Progenitor cell of endocrine pancreas (in vitro differentiated cells): ENCODE results near the gene DCUN1D2. TPM values are rescaled to one million over a fixed set of nuclear protein-coding genes. Genes with fewer than 3 reads are reported as not detected.

Experiments used
- DNase-seq: peaks from one replicate; pipeline ENCODE4 v3.0.0; 2021; ENCODE audit warnings: low spot score; ENCODE audit not compliant: unreplicated experiment
- H3K27ac Mint-ChIP-seq: 2 replicates; pipeline ENCODE4 v1.8.0; 2021; ENCODE audit warnings: mild to moderate bottlenecking, moderate library complexity, mixed read lengths
- H3K27me3 Mint-ChIP-seq: 2 replicates; pipeline ENCODE4 v1.8.0; 2021; ENCODE audit warnings: mixed read lengths
- H3K36me3 Mint-ChIP-seq: 2 replicates; pipeline ENCODE4 v1.8.0; 2022; ENCODE audit warnings: mixed read lengths; ENCODE audit not compliant: insufficient read depth
- H3K4me1 Mint-ChIP-seq: 2 replicates; pipeline ENCODE4 v1.8.0; 2021; ENCODE audit warnings: low read depth, mixed read lengths
- H3K4me3 Mint-ChIP-seq: 2 replicates; pipeline ENCODE4 v1.8.0; 2021; ENCODE audit warnings: low read depth, mild to moderate bottlenecking, moderate library complexity, mixed read lengths
- H3K9me3 Mint-ChIP-seq: 2 replicates; pipeline ENCODE4 v1.8.0; 2021; ENCODE audit warnings: low read depth, mixed read lengths
- CTCF ChIP-seq: fragments of 200-600 bp; sonication (generic); IDR thresholded peaks from one replicate; pipeline ENCODE4 v1.5.0; 2021; ENCODE audit warnings: antibody characterized with exemption, mild to moderate bottlenecking; ENCODE audit not compliant: unreplicated experiment
- total RNA-seq: library from RNA; stranded (reverse); gene quantifications from 2 replicates; pipeline ENCODE4 v1.2.1, GENCODE V29; 2021

DCUN1D2 gene
- total RNA-seq, 1 donor from 2014 or later, result 51.2 TPM

GRCh38 chr13:113500530-113501265 lies 10.2 kb upstream of the DCUN1D2 start:
- Mint-ChIP-seq H3K4me3 (no peak overlapping the region), H3K27ac (no peak overlapping the region), H3K27me3 (no peaks in the 10 kb centered on the region), H3K36me3 (peaks cover 25% of the 10 kb centered on the region), H3K9me3 (no peaks in the 10 kb centered on the region), H3K4me1 (peaks cover 2% of the 10 kb centered on the region)
- DNase-seq, result no peak
- TF ChIP-seq CTCF, result no peak

DNA sequence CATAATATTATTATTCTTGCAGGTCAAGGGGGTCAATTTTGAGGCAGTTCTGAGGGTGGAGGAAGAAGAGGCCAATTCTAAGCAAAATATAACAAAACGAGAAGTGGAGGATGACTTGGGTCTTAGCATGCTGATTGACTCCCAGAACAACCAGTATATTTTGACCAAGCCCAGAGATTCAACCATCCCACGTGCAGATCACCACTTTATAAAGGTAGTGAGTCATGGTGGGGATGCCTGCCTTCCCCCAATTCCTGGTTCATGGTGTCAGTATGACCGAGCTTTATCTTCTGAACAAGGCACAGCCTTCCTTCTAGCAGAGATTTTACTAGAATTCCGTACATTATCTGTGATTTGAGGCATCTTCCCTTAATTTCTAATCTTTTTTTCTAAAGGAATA lies 9.4 kb upstream of the DCUN1D2 start:
- H3K4me1 Mint-ChIP-seq, result peaks cover 9% of the 10 kb centered on the region
- no peak for DNase-seq
- no peak overlapping the region for H3K27ac Mint-ChIP-seq
- no peak overlapping the region for H3K4me3 Mint-ChIP-seq
- no peak for TF ChIP-seq CTCF
- no peaks in the 10 kb centered on the region for H3K9me3 Mint-ChIP-seq
- H3K27me3 Mint-ChIP-seq, result no peaks in the 10 kb centered on the region
- H3K36me3 Mint-ChIP-seq, result peaks cover 29% of the 10 kb centered on the region

DNA sequence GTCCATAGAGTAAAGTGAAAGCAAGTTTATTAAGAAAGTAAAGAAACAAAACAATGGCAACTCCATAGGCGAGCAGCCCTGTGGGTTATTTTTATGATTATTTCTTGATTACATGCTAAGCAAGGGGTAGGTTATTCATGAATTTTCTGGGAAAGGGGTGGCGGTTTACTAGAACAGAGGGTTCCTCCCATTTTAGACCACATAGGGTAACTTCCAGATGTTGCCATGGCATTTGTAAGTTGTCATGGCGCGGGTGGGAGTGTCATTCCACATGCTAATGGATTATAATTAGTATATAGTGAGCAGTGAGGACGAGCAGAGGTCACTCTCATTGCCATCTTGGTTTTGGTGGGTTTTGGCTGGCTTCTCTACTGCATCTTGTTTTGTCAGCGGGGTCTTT lies 8.4 kb upstream of the DCUN1D2 start:
- no peaks in the 10 kb centered on the region for H3K27me3 Mint-ChIP-seq
- no peak for TF ChIP-seq CTCF
- H3K27ac Mint-ChIP-seq, result no peak overlapping the region
- H3K4me1 Mint-ChIP-seq, result peaks cover 12% of the 10 kb centered on the region
- no peaks in the 10 kb centered on the region for H3K9me3 Mint-ChIP-seq
- peaks cover 24% of the 10 kb centered on the region for H3K36me3 Mint-ChIP-seq
- no peak overlapping the region for H3K4me3 Mint-ChIP-seq
- DNase-seq, result no peak

DNA sequence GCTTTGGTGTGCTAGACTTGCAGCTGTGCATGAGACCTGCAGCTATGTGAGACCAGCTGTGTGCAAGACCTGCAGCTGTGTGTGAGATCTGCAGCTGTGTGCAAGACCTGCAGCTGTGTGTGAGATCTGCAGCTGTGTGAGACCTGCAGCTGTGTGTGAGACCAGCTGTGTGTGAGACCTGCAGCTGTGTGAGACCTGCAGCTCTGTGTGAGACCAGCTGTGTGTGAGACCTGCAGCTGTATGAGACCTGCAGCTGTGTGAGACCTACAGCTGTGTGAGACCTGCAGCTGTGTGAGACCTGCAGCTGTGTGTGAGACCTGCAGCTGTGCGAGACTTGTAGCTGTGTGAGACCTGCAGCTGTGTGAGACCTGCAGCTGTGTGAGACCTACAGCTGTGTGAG lies 6.7 kb upstream of the DCUN1D2 start:
- H3K27me3 Mint-ChIP-seq, result no peaks in the 10 kb centered on the region
- no peak for DNase-seq
- no peak for TF ChIP-seq CTCF
- no peaks in the 10 kb centered on the region for H3K9me3 Mint-ChIP-seq
- H3K4me1 Mint-ChIP-seq, result peaks cover 24% of the 10 kb centered on the region
- H3K27ac Mint-ChIP-seq, result no peak overlapping the region
- no peak overlapping the region for H3K4me3 Mint-ChIP-seq
- peaks cover 19% of the 10 kb centered on the region for H3K36me3 Mint-ChIP-seq

DNA sequence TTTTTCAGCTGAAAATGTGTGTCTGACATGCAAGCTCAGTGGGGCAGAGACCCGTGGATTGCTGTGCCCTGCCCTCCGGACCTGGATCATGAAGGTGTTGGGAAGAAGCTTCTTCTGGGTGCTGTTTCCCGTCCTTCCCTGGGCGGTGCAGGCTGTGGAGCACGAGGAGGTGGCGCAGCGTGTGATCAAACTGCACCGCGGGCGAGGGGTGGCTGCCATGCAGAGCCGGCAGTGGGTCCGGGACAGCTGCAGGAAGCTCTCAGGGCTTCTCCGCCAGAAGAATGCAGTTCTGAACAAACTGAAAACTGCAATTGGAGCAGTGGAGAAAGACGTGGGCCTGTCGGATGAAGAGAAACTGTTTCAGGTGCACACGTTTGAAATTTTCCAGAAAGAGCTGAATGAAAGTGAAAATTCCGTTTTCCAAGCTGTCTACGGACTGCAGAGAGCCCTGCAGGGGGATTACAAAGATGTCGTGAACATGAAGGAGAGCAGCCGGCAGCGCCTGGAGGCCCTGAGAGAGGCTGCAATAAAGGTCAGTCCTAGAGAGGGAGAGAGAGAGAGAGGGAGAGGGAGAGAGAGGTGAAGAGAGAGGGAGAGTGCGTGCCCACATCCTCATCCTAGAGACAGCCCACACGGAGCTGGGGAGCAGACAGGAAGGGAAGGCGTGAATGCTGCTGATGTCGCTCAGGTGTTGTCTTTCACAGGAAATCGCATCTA lies 5.1 kb upstream of the DCUN1D2 start:
- Mint-ChIP-seq H3K27me3 (no peaks in the 10 kb centered on the region), H3K27ac (peak overlapping the region; percentile 90), H3K36me3 (peaks cover 17% of the 10 kb centered on the region), H3K9me3 (no peaks in the 10 kb centered on the region), H3K4me3 (no peak overlapping the region), H3K4me1 (peaks cover 26% of the 10 kb centered on the region)
- no peak for DNase-seq
- no peak for TF ChIP-seq CTCF
